ENCODE results near the gene ADAP1.

ADAP1 gene

GRCh38 chr7:911791-912480 is 42.5 kb downstream of the ADAP1 start:
- no peak overlapping the region for H2AFZ ChIP-seq

GRCh38 chr7:910931-911431 is 43.5 kb downstream of the ADAP1 start:
- H2AFZ ChIP-seq = no peak overlapping the region
- no peak overlapping the region for H3K4me3 ChIP-seq (ENCODE audit: low read depth, low read length)
- no peaks in the 10 kb centered on the region for H3K9me3 ChIP-seq (ENCODE audit: control insufficient read depth, low read length)
- H3K36me3 ChIP-seq (ENCODE audit: control insufficient read depth, insufficient read depth, low read length) = no peaks in the 10 kb centered on the region
- no peak overlapping the region for H3K9ac ChIP-seq
- no peak overlapping the region for H3K4me2 ChIP-seq (ENCODE audit: low read length)
- no peaks in the 10 kb centered on the region for H3K4me1 ChIP-seq
- no peak overlapping the region for H3K27ac ChIP-seq
- H3K27me3 ChIP-seq (ENCODE audit: control insufficient read depth, insufficient read depth, low read length) = no peaks in the 10 kb centered on the region
- H3K79me2 ChIP-seq = no peaks in the 10 kb centered on the region
- no peak for TF ChIP-seq CTCF (IDR thresholded peaks at IDR 0.05)

More at GRCh38 chr7:911791-912480, 42.5 kb downstream of the ADAP1 start:
- H3K4me1 ChIP-seq = no peaks in the 10 kb centered on the region
- no peaks in the 10 kb centered on the region for H3K36me3 ChIP-seq (ENCODE audit: control insufficient read depth, insufficient read depth, low read length)
- H3K9ac ChIP-seq = no peak overlapping the region
- no peaks in the 10 kb centered on the region for H3K79me2 ChIP-seq
- no peak for TF ChIP-seq CTCF (IDR thresholded peaks at IDR 0.05)
- no peak overlapping the region for H3K4me3 ChIP-seq (ENCODE audit: low read depth, low read length)
- H3K4me2 ChIP-seq (ENCODE audit: low read length) = no peak overlapping the region
- no peak overlapping the region for H3K27ac ChIP-seq
- H3K9me3 ChIP-seq (ENCODE audit: control insufficient read depth, low read length) = no peaks in the 10 kb centered on the region
- H3K27me3 ChIP-seq (ENCODE audit: control insufficient read depth, insufficient read depth, low read length) = no peaks in the 10 kb centered on the region

GRCh38 chr7:910441-910861 is 44.0 kb downstream of the ADAP1 start:
- H3K4me1 ChIP-seq = no peaks in the 10 kb centered on the region
- TF ChIP-seq CTCF (IDR thresholded peaks at IDR 0.05) = no peak
- H3K4me3 ChIP-seq (ENCODE audit: low read depth, low read length) = no peak overlapping the region
- H3K9me3 ChIP-seq (ENCODE audit: control insufficient read depth, low read length) = no peaks in the 10 kb centered on the region
- H3K36me3 ChIP-seq (ENCODE audit: control insufficient read depth, insufficient read depth, low read length) = no peaks in the 10 kb centered on the region
- H3K4me2 ChIP-seq (ENCODE audit: low read length) = no peak overlapping the region
- no peak overlapping the region for H2AFZ ChIP-seq
- no peaks in the 10 kb centered on the region for H3K79me2 ChIP-seq
- H3K27ac ChIP-seq = no peak overlapping the region
- no peak overlapping the region for H3K9ac ChIP-seq
- no peaks in the 10 kb centered on the region for H3K27me3 ChIP-seq (ENCODE audit: control insufficient read depth, insufficient read depth, low read length)

- H3K79me2 ChIP-seq = no peaks in the 10 kb centered on the region
- no peaks in the 10 kb centered on the region for H3K27me3 ChIP-seq (ENCODE audit: control insufficient read depth, insufficient read depth, low read length)
- H3K36me3 ChIP-seq (ENCODE audit: control insufficient read depth, insufficient read depth, low read length) = no peaks in the 10 kb centered on the region
- no peak overlapping the region for H3K9ac ChIP-seq
- no peak overlapping the region for H3K27ac ChIP-seq
- no peaks in the 10 kb centered on the region for H3K9me3 ChIP-seq (ENCODE audit: control insufficient read depth, low read length)
- H2AFZ ChIP-seq = no peak overlapping the region
- H3K4me2 ChIP-seq (ENCODE audit: low read length) = no peak overlapping the region
- no peaks in the 10 kb centered on the region for H3K4me1 ChIP-seq
- no peak for TF ChIP-seq CTCF (IDR thresholded peaks at IDR 0.05)
- H3K4me3 ChIP-seq (ENCODE audit: low read depth, low read length) = no peak overlapping the region
These were observed 44.8 kb downstream of the ADAP1 start for GRCh38 chr7:909358-910329.

All from parathyroid adenoma (tissue), 2 donors.